SH-SY5Y (cell line): ENCODE results near the gene MAP1B.

Source experiments
- GATA2 ChIP-seq: IDR thresholded peaks from 2 replicates; pipeline ENCODE4 v1.6.1; 2011; ENCODE audit warnings: mild to moderate bottlenecking, low read depth, low read length
- GATA3 ChIP-seq: IDR thresholded peaks from 2 replicates; pipeline ENCODE4 v1.6.1; 2011; ENCODE audit warnings: low read depth, mild to moderate bottlenecking, low read length, moderate library complexity

GRCh38 chr5:72154076-72154756, 46.9 kb downstream of the MAP1B start:
- TF ChIP-seq GATA2 (no peak), GATA3 (no peak)
